GM10248 (cell line): Measurements from ENCODE around the gene NFE2L1.
"Not testable (repeated sequence)": the region's sequence is repeated elsewhere in the genome, so short reads cannot be mapped to it uniquely, and the experiment has no call there.

Experiments
- CTCF ChIA-PET: fragments of 300-600 bp; sonication (Branson Sonifier 250); formaldehyde crosslinking; extraction: SDS; loops from one replicate; lab custom pipeline; 2021; ENCODE audit warnings: antibody characterized with exemption; lab: Yijun Ruan, JAX
- POLR2A ChIA-PET: fragments of 350-650 bp; sonication (Branson Sonifier 250); formaldehyde crosslinking; extraction: SDS; loops from one replicate; lab custom pipeline; 2020; ENCODE audit warnings: antibody characterized with exemption; lab: Yijun Ruan, JAX
- DNase-seq: peaks from one replicate; pipeline ENCODE4 v3.0.0; 2012; ENCODE audit errors: extremely low spot score
- CTCF ChIP-seq: IDR thresholded peaks from 2 replicates; pipeline ENCODE4 v1.5.1; 2012; ENCODE audit warnings: mild to moderate bottlenecking, low read depth; ENCODE audit errors: extremely low read depth, missing control alignments, control extremely low read depth

The NFE2L1 gene

GRCh38 chr17:48047741-48048383 lies at the start of gene NFE2L1:
NFE2L1 (plus strand) TSS chr17:48048359; CDS start chr17:48051119, 2,760 bp downstream.
- ChIA-PET CTCF (interaction anchor here (1.1 to 5.4 kb wide), 14 partner anchors 8 to 71 kb away, joined by 3 to 45 read pairs (median 7); partner anchors contain the start of gene COPZ2), POLR2A (interaction anchor here (0.5 to 2.3 kb wide), 6 partner anchors 10 to 50 kb away, joined by 4 to 18 read pairs (median 5); no protein-coding TSS in a partner anchor)
- DNase-seq = peak; percentile 97
- no peak for TF ChIP-seq CTCF

GRCh38 chr17:47999582-47999981 lies 48.6 kb upstream of the NFE2L1 start:
- ChIA-PET POLR2A (no interaction called here), CTCF (interaction anchor here (1.0 to 14.8 kb wide), 6 partner anchors 15 to 53 kb away, joined by 3 to 143 read pairs (median 20); partner anchors contain the start of gene CDK5RAP3)
- DNase-seq = no peak

GRCh38 chr17:48001197-48001596 lies 47.0 kb upstream of the NFE2L1 start:
- ChIA-PET POLR2A (interaction anchor here (0.6 kb wide), 1 partner anchor 16 kb away, joined by 3 read pairs; no protein-coding TSS in a partner anchor), CTCF (interaction anchor here (1.1 to 14.8 kb wide), 6 partner anchors 13 to 158 kb away, joined by 3 to 143 read pairs (median 20); partner anchors contain the start of gene CDK5RAP3)
- TF ChIP-seq CTCF = no peak
- no peak for DNase-seq

More at GRCh38 chr17:47999582-47999981, 48.6 kb upstream of the NFE2L1 start:
- TF ChIP-seq CTCF = no peak

- CTCF ChIA-PET = interaction anchor here (0.8 to 14.8 kb wide), 10 partner anchors 13 to 159 kb away, joined by 3 to 143 read pairs (median 6); partner anchors contain the start of genes CDK5RAP3 and PNPO
- POLR2A ChIA-PET, DNase-seq: not testable (repeated sequence)
Observed at GRCh38 chr17:48001657-48002056, 46.5 kb upstream of the NFE2L1 start.

GRCh38 chr17:48002266-48002915 lies 45.8 kb upstream of the NFE2L1 start:
- ChIA-PET CTCF (interaction anchor here (0.7 to 14.8 kb wide), 11 partner anchors 12 to 281 kb away, joined by 3 to 143 read pairs (median 5); partner anchors contain the start of genes CDK5RAP3 and PNPO), POLR2A (interaction anchor here (0.6 kb wide), 1 partner anchor 42 kb away, joined by 4 read pairs; no protein-coding TSS in a partner anchor)
- TF ChIP-seq CTCF = no peak
- peak; percentile 68 for DNase-seq

GRCh38 chr17:48002916-48003416 lies 45.2 kb upstream of the NFE2L1 start:
- POLR2A ChIA-PET = interaction anchor here (0.6 kb wide), 1 partner anchor 42 kb away, joined by 4 read pairs; no protein-coding TSS in a partner anchor
- no peak for DNase-seq
- no peak for TF ChIP-seq CTCF
- CTCF ChIA-PET = interaction anchor here (0.7 to 14.8 kb wide), 9 partner anchors 11 to 282 kb away, joined by 3 to 143 read pairs (median 5); partner anchors contain the start of gene CDK5RAP3
